GM18868 (cell line): ENCODE data around the gene SNAP47.

ENCODE experiments used
- ATAC-seq: cut with Tn5 transposase; IDR thresholded peaks from one replicate; pipeline ENCODE4 v1.9.1; 2021; ENCODE audit warnings: mild to moderate bottlenecking, moderate library complexity; ENCODE audit not compliant: unreplicated experiment

SNAP47 gene

DNA sequence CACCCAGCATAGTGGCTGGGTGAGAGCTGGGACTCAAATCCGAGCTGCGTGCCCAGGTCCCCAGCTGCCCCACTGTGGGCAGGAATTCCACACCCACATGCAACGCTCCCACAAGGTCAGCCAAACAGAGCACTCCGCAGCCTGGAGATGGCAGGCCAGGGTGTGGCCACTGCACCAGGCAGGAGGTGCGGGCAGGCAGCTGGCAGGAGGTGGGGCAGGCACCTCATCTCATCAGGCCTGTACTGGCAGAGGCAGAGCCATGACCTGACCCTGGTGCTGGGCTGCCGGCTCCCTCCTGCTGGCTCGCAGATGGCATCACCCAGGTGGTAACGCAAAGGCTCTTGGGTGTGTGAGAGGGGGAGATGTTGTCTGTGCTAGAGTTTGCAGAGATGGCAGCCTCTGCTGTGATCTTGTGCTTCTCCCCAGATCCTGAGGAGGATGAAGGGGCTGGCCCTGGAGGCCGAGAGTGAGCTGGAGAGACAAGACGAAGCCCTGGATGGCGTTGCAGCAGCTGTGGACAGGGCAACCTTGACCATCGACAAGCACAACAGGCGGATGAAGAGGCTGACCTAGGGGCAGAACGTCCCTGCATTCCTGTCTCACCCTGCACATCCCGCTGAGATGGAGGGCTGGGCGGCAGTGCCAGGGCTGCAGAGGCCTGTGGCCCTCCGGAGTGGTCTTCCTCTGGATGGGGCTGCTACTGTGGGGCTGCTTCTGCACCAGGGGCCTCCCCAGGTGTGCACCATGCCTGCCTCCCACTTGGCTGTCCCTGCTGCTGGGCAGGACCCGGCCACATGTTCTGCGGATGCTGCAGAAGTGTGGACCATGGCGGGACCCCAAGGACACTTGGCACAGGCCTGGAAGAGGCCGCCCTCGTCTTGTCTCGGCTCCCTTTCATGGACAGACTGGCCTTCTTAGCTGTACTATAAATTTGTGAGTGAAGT lies 45.1 kb downstream of the SNAP47 start:
- ATAC-seq, result no peak

DNA sequence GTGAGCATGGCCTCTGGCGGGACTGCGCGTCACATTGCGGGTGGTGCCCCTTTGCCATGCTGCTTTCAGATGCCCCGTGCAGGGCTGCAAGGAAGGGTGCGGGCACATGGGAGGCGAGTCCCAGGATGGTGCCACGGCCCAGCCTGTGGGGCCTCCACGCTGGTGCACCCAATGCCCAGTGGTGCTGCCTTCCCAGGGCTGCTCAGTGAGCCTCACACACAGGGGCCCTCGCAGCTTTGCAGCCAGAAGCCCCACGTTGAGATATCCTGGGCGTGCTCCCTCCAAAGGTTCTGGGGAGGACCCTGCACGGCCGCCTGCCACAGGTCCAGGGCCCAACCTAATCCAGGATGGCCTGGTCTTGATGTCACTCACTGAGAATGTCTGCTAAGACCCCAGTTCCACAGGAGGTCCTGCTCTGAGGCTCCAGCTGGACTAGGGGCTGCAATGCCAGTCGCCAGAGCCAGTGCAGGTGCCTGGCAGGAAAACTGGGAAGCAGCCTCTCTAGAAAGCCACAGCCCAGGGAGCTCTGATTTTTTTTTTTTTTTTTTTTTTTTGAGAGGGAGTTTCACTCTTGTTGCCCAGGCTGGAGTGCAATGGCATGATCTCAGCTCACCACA lies 46.2 kb downstream of the SNAP47 start:
- ATAC-seq, result no peak

DNA sequence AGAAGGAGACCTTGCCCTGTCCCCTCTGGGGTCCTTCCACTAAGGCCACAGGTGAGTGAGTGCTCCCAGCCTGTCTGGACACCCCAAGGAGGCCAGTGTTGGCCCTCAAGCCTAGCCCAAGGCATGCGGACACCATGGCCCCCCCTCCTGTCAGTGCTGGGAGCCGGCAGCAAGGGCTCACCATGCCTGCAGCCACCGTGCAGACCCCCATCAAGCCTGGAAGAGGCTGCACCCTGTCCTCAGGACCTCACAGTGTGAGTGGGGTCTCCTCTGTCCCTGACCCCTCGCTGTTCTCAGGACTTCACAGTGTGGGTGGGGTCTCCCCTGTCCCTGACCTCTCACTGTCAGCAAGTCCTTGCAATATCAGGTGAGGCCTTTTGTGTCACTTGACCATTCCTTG lies 47.0 kb downstream of the SNAP47 start:
- ATAC-seq, result no peak

DNA sequence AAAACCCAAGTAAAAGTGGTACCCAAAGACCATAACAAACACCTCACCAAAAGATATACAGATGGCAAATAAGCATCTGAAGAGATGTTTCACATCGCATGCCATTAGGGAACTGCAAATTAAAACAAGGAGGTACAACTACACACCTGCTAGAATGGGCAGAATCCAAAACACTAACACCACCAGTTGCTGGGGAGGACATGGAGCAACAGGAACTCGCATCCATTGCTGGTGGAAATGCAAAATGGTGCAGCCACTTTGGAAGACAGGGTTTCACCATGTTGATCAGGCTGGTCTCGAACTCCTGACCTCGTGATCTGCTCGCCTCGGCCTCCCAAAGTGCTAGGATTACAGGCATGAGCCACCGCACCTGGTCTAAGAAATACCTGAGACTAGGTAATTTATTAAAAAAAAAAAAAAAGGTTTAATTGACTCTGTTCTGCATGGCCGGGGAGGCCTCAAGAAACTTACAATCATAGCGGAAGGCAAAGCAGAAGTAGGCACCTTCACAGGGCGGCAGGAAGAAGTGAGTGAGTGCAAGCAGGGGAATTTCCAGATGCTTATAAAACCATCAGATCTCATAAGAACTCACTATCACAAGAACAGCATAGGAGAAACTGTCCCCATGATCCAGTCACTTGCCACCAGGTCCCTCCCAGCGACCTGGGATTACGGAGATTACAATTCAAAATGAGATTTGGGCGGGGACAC lies 50.0 kb downstream of the SNAP47 start:
- ATAC-seq, result no peak

DNA sequence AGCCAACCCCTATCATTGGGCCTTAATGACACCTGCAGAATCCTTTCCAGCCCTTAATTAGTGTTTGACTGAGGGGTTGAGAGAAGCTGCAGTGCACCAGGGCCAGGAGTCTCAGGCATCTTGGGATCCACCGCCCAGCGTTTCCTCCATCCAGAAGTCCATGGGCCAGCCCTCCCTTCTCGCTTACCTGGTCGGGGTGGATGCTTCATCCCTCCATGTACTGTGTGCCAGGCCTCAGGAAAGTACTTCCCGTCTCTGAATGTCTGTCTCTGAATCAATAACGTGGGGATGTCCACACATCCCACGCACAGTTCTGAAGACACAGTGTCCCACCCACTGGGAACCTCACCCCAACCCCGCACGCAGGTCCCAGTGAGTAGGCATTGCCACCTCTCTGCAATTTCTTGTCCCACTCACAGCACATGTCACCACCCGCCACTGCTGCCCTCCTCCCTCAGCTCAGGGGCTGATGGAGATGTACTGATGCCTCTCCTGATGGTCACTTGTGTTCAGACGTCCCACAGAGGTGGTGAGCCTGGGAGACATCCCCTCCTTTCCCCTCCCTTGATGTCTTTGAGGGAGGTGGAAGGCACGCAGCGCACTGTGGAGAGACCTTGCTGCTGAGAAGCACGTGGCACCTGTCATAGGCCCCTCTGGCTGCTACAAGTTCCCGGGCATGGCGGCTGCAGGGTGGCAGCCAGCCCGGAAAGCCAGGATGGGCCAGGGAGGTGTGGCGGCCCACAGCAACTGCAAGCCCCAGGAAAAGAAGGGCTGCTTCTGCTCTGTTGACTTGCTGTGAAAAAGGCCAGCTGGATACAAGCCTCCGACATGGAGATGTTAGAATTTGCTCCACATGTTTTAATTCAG lies 50.8 kb downstream of the SNAP47 start:
- ATAC-seq, result no peak

DNA sequence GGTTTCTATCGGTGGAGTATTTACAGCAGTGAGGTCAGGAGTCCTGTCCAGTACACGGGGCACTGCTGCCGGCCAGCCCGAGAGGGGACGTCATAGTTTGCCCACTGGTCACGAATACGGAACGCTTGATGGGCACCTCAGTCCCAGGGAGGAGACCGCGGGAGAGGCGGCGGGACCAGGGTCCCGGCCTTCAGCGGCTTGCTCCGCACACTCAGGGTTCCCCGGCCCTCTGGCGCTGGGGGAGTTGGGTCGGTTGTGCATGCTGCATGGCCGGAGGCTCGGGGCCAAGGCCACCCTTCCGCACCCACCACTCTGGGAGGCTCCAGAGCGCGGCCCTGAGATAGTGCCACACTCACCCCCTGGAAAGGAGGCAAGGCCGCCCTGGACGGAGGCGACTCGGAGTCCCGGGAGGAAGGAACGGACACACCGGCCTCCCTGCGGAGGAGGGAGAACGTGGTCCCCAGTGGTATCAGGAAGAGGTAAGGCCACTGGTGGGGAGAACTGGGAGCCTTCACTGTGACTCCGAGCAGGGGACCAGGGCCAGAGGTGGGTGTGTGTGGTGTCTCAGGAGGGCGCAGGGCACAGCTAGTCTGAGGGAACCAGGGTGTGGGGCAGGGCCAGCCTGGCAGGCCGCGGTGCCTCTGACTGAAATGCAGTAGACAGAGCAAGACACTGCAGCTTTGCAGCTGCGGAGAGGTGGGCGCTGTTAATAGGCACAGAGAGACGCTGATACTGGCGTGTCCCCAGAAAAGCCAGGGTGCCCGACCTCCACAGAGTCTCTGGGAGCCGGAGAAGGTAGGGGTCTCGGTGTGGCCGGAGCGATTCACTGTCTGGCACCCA lies 51.7 kb downstream of the SNAP47 start:
- ATAC-seq, result peak; percentile 1

DNA sequence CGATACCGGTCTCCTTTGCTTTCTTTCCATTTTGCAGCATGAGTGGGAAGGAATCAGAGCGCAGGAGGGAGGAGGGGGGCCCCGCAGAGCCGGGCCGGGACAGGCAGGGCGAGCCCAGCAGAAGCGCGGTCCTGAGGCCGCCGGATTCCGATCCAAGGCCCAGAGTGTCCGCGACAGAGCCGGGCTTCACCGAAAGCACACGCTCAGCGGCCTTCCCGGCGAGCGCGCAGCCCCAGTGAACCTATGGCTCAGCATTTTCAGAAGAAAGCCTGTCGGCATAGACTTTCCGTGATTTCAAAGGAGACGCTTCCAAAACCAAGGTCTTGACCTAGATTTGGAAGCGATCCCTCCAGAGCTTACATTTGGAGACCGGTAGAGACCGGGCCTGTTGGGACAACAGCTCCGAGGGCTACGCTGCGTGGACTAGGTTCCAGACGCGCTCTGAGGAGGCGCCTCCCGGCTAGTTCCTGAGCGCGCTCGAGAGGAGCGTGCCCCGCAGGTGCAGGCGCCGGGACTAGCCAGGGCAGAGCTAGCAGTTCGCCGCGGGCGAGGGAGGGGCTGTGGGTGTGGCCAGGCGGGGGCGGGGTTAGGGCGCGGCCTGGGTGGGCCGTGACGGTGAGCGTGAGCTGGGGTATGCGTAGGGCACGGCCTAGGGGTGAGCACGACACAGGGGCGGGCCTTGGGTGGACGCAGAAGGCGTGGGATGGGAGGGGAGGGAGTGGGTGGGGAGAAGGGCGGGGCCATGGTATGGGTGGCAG lies 52.5 kb downstream of the SNAP47 start:
- peak; percentile 86 for ATAC-seq

DNA sequence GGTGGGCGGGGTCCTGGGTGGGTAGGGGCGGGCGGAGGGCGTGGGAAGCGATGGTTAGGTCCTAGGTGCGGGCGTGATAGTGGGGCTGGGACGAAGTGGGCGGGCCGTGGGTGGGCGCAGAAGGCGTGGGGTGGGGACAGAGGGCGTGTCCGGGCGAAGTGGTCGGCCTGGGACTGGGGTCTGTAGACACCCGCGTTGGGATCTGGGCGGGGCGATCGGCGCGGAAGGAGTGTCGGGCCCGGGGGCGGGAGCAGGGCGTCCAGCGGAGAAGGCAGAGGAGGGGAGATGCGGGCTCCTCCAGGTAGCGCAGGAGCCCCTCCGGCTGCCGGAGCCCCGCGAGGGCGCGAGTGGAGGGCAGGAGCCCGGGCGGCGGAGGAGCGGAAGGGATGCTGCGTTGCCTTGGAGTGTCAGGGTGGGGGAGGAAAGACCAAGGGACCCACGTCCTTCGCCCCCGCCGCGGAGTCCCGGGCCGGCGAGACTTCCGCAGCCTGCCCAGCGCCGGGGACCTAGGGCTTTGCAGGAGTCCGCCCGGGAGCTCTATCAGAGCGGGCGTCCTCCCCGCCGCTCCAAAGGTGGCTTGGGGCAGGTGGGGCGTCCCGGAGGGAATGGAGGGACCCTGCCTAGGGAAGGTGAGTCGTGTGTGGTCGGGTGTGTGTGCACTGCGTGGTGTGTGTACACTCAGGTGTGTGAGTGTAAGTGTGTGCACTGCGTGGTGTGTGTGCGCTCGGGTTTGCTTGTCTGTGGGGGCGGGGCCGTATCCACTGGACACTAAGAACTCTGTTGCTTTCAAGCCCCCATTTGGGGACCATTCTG lies 53.2 kb downstream of the SNAP47 start:
- peak; percentile 55 for ATAC-seq

DNA sequence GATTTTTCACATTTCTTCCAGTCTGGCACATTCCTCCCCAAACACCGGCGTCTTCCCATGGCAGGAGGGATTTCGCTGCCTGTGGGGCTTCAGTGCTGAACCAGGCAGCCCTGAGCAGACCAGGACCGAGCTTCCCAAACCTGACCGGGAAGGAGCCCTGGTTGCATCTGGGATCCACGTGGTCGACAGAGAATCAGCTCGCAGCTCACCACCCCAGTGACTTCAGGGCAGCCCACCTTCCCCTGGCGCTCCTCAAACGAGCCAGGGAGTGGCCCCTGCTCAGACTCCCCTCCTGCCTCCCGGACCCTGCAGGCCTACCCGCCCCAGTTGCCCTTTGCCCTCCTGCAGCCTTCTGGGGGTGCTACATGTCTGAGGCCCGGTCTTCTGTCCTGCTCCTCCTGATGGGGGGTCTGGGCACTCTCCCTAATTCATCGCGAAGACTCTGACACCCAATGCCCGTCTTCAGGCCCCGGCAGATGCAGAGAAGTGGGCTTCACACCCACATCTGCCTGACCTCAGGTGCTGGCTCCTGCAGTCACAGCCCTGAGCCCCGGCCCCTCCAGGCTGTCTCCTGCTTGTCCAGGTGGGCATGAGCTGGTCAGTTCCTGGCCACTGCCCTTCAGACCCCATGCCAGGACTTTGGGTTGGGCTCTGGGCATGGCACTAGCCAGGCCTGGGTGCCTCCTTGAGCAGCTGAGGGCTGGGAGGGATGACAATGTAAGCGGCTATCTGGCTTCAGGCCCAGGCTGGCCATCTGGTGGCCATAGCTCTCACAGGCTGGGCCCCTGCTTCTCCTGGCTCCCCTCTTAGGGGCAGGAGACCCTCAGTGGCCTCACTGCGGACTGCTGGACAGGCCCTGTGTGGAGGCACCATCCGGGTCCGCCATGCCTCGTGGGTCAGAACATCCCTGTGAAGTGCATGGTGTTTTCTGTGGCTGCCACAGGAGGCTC lies 54.1 kb downstream of the SNAP47 start:
- no peak for ATAC-seq

DNA sequence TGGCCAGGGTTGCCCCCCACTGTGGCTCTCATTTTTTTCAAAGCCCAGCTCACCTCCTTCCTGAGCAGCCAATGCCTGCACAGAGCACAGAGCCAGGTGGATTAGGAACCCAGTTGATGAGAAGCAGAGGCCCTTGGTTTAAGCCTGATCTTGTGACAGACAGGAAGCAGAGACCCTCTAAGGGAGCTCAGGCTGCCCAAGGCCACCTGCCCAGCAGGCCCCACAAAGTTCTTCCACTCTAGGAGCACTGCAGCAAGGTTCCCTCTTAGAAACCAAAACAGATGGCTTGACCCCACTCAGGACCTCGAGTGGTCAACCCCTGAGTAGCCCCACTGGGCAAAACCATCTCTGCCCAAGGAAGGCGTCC lies 54.8 kb downstream of the SNAP47 start:
- ATAC-seq, result no peak

DNA sequence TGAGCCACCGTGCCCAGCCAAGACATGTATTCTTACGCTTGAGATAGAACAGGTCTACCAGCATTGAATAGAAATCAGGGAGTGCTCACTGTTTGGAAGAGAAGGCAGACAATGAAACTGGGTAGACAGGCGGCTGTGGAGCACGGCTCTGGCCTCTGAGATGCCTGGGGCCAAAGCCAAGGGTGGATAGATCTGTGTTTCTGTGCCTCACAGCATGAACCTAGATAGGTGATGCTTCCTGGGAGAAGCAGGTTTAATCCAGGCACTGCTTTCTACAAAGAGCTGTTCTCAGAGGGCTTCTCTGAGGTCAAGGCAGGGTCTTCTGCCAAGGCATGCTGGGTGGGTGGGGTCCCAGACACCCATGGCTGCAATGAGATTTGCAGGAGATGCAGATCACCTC lies 55.6 kb downstream of the SNAP47 start:
- no peak for ATAC-seq

DNA sequence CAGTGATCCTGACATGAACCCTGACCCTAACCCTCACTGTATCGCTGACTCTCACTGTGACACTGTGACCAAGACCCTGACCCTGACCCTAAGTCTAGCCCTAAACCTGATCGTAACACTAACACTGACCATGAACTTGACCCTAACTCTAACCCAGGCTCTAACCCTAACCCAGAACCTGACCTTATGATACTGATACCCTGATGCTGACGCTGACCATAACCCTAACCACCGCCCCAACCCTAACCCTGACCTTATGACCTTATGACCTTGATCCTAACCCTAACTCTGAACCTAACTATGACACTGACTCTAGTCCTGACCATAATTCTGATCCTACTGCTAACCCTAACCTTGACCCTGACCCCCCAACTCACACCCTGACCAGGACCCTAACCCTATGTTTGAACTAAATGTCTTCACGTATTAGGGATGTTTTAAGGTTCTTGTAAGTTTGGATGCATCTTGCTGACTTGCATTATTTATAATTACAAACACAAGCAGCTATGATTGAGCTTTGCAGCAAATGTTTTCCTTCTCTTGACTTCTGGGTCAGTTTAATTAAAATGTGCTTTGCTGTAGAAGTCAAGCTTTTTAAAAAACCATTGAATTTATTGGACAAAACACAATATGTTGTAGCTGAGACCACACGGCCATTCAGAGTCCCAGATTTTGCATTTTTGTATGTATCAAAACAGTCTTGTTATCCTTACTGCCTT lies 56.3 kb downstream of the SNAP47 start:
- ATAC-seq, result no peak

DNA sequence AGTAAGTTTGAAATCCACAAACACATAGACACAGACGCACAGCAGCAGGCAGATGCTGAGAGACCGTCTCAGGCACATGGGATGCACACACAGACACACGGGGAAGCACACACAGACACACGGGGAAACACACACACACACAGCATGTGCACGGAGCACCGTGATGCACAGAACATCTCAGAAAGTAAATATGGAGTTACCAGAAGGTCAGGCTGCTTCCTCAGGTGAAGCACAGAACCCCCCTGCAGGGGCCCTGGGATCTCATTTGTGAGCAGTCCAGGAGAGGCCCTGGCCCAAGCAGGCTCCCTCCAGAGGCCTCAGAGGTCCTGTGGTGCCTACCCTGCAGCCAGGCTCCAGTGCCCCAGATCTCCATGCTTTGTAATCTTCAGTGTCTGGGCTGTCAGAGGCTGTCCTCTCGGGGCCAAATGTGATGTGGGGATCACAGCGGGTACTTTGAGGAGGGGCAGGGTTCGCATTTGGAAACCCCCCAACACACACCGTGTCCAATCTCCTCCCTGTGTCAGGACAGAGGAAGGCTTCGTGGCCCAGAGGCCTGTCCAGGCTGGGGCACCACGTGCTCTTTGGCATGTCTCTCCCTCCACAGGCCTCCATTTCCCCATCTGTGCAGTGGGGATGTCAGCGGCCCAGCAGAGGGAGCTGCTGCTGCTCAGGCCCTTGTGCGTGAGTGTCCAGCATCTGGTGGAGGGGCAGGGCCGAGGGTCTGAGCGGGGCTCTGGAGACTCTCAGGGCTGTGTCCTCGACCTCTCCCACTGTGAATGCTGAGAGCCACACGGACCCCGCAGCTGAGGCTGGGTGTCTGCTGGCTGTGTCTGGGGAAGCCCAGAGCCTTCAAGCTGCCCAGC lies 57.2 kb downstream of the SNAP47 start:
- ATAC-seq, result no peak

DNA sequence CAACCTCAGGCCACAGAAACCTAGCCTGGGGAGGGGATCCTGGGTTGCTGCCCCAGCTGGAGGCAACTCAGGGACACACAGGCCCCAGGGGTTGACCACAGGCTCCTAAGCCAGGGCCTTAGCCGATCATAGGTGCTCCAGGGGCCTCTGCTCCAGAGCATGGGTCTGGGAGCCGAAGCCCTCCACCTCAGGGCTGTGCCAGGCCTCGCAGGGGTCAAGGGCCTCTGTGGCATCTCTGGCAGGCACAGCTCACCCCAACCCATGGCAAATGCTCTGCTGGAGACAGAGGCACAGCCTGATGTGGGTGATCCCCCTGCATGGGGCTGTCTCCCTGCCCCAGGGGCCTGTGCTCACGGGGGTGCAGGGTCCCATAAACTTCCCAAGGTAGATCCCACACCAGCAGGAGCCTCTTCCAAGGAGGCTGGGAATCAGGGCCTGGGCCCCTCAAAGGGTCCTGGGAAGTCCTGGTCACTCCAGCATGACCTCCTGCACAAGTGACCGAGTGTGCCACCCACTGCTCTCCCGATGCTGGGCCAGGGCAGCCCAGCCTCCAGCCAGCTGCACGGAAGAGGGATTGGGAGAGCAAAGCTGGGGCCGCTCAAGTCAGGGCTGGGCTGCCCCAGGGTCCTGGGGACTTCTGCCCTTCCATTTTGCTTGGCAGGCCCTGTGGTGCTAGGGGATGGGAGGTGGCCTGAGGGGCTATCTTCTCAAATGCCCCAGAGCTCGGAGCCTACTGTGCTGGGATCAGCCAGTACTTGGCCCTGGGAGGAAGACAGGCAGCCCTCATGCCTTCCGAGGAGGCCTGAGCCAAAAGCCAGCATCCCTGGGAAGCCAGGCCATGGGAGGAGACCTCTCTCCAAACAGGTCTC lies 58.1 kb downstream of the SNAP47 start:
- ATAC-seq, result no peak
